ENCODE data around the gene PROK2.

DNA sequence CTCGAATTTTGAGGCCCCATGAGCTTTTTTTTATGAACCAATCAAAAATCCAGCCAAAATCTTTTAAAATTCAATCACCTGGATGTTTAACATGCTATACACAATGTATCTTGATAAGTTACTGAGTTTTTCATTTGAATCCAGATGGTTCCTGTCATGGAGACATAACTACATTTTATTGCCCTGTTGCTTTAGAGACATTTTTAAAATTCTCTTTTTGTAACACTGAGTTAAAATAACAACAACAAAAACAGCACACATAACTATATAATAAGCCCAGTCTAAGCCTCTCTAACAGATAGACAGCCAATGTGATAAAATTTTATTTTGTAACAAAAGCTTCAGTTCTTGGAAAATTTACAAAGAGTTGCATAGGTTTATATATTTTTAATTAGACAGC lies 1.8 kb downstream of the PROK2 start:
- TF ChIP-seq CTCF (IDR thresholded peaks at IDR 0.05), result no peak
- no peak for TF ChIP-seq EZH2 (IDR thresholded peaks at IDR 0.05; ENCODE audit: borderline replicate concordance, insufficient read depth, low read depth, low read length, poor library complexity, severe bottlenecking)

Measured in B cell (primary cell).